SK-N-SH (cell line): Measurements from ENCODE around the gene HOXD10. TPM values are rescaled to one million over a fixed set of nuclear protein-coding genes. Genes with fewer than 3 reads are reported as not detected.
A peak's percentile ranks its signal among the peaks of the same experiment; 100 is the strongest.

ENCODE experiments used
- CTCF ChIA-PET: fragments of 300-600, 350-600 bp; formaldehyde crosslinking; extraction: SDS; loops from one replicate; lab custom pipeline; 2021; lab: Yijun Ruan, JAX
- POLR2A ChIA-PET: fragments of 350-600 bp; sonication (Branson Sonifier 250); formaldehyde crosslinking; extraction: SDS; loops from one replicate; lab custom pipeline; 2020; ENCODE audit warnings: antibody characterized with exemption, inconsistent platforms; lab: Yijun Ruan, JAX
- DNase-seq: peaks from one replicate; pipeline ENCODE4 v3.0.0; 2012
- H2AFZ ChIP-seq: fragments of 200-600 bp; sonication (generic); 2 replicates; pipeline ENCODE4 v1.8.1; 2016; ENCODE audit warnings: antibody characterized with exemption, mild to moderate bottlenecking, low read depth
- H3F3A ChIP-seq: fragments of 200-600 bp; sonication (generic); replicated peaks from 2 replicates; pipeline ENCODE3; 2016; ENCODE audit warnings: antibody characterized with exemption, mild to moderate bottlenecking; ENCODE audit not compliant: insufficient read depth
- H3K27ac ChIP-seq, 2 experiments: fragments of 200-500 bp in 1 of 2; fragments of 200-600 bp in 1 of 2; sonication (Bioruptor generic) in 1 of 2; sonication (generic), shearing (Covaris generic) in 1 of 2; 2 replicates each; pipeline versions ENCODE4 v1.5.1 to v1.6.1; 2014 to 2016; ENCODE audit warnings: low read depth in 2 of 2, inconsistent platforms in 1 of 2, low read length in 1 of 2, mild to moderate bottlenecking in 1 of 2, mixed read lengths in 1 of 2
- H3K27me3 ChIP-seq: fragments of 200-600 bp; sonication (generic), shearing (Covaris generic); 2 replicates; pipeline ENCODE4 v1.6.1; 2016; ENCODE audit warnings: mixed run types; ENCODE audit not compliant: insufficient read depth
- H3K36me3 ChIP-seq, 2 experiments: fragments of 200-500 bp in 1 of 2; fragments of 200-600 bp in 1 of 2; sonication (Bioruptor generic) in 1 of 2; sonication (generic) in 1 of 2; replicated peaks in 1 of 2; 2 replicates each; pipeline versions ENCODE3 to v1.5.1; 2014 to 2016; ENCODE audit warnings: low read length in 1 of 2, mild to moderate bottlenecking in 1 of 2; ENCODE audit not compliant: insufficient read depth in 2 of 2, control insufficient read depth in 1 of 2
- H3K4me1 ChIP-seq, 2 experiments: fragments of 200-500 bp in 1 of 2; fragments of 200-600 bp in 1 of 2; sonication (Bioruptor generic) in 1 of 2; sonication (generic), shearing (Covaris generic) in 1 of 2; 2 replicates each; pipeline versions ENCODE4 v1.5.1 to v1.6.1; 2014 to 2016; ENCODE audit warnings: low read depth in 1 of 2, low read length in 1 of 2, mixed run types in 1 of 2; ENCODE audit not compliant: insufficient read depth in 2 of 2, control insufficient read depth in 1 of 2
- H3K4me2 ChIP-seq: fragments of 200-600 bp; sonication (generic), shearing (Covaris generic); 2 replicates; pipeline ENCODE4 v1.6.1; 2017; ENCODE audit warnings: mixed run types
- H3K4me3 ChIP-seq, 2 experiments: fragments of 200-500 bp in 1 of 2; fragments of 200-600 bp in 1 of 2; sonication (Bioruptor generic) in 1 of 2; sonication (generic), shearing (Covaris generic) in 1 of 2; 2 replicates each; pipeline versions ENCODE4 v1.5.1 to v1.8.1; 2014 to 2016; ENCODE audit warnings: low read depth in 2 of 2, inconsistent platforms in 1 of 2, low read length in 1 of 2, mild to moderate bottlenecking in 1 of 2, mixed read lengths in 1 of 2, moderate library complexity in 1 of 2
- H3K79me2 ChIP-seq: fragments of 200-600 bp; sonication (generic); 2 replicates; pipeline ENCODE4 v1.8.1; 2017; ENCODE audit warnings: mild to moderate bottlenecking; ENCODE audit not compliant: insufficient read depth
- H3K9ac ChIP-seq: fragments of 200-600 bp; sonication (generic); 2 replicates; pipeline ENCODE4 v1.6.1; 2017; ENCODE audit warnings: mixed run types
- H3K9me2 ChIP-seq: fragments of 200-600 bp; sonication (generic); 2 replicates; pipeline ENCODE4 v1.6.1; 2017; ENCODE audit warnings: mixed run types
- H3K9me3 ChIP-seq: fragments of 200-600 bp; sonication (generic); 2 replicates; pipeline ENCODE4 v1.6.1; 2017; ENCODE audit warnings: mixed run types, mild to moderate bottlenecking, moderate library complexity
- H4K20me1 ChIP-seq: fragments of 200-600 bp; sonication (generic); 2 replicates; pipeline ENCODE4 v1.6.1; 2017; ENCODE audit warnings: mild to moderate bottlenecking, mixed run types; ENCODE audit not compliant: insufficient read depth
- CHD2 ChIP-seq: fragments of 150-350 bp; IDR thresholded peaks from 2 replicates; pipeline ENCODE4 v1.6.1; 2018; ENCODE audit warnings: low read length; ENCODE audit not compliant: partially characterized antibody
- MXI1 ChIP-seq: IDR thresholded peaks from 2 replicates; pipeline ENCODE4 v1.6.1; 2012; ENCODE audit warnings: mild to moderate bottlenecking, low read depth, low read length, improper control_type of control experiment
- NRF1 ChIP-seq: IDR thresholded peaks from 2 replicates; pipeline ENCODE4 v1.6.1; 2012; ENCODE audit warnings: low read depth, mild to moderate bottlenecking, low read length
- REST ChIP-seq: IDR thresholded peaks from 2 replicates; pipeline ENCODE4 v1.6.1; 2012; ENCODE audit warnings: mild to moderate bottlenecking, low read depth, low read length, moderate library complexity
- RXRA ChIP-seq: IDR thresholded peaks from 2 replicates; pipeline ENCODE4 v1.4.0; 2012; ENCODE audit warnings: low read depth, mild to moderate bottlenecking, borderline replicate concordance
- SIN3A ChIP-seq: IDR thresholded peaks from 2 replicates; pipeline ENCODE4 v1.6.1; 2012; ENCODE audit warnings: low read depth, mild to moderate bottlenecking, low read length, moderate library complexity, borderline replicate concordance
- TCF12 ChIP-seq: IDR thresholded peaks from 2 replicates; pipeline ENCODE4 v1.4.0; 2012
- WGBS: methylation state at CpG from one replicate; pipeline ENCODE4 v1.1.6; 2017; ENCODE audit warnings: low lambda C conversion rate; 5-methylcytosine and 5-hydroxymethylcytosine counted together
- polyA plus RNA-seq, 3 experiments: library from polyadenylated mRNA; depleted of rRNA; stranded (reverse); fragments of >200 nt; gene quantifications; 2 replicates each; pipeline ENCODE4 v1.2.3, GENCODE V29; 2012

HOXD10 gene
- polyA plus RNA-seq, 1 of the 3 experiments (the other 2 are of a cell fraction) = 0.10 TPM

GRCh38 chr2:176137252-176137580 lies 20.6 kb downstream of the HOXD10 start:
- Histone ChIP-seq H3K9me2 (no peaks in the 10 kb centered on the region), H3F3A (peaks cover 33% of the 10 kb centered on the region), H4K20me1 (no peaks in the 10 kb centered on the region), H3K4me1 (peaks cover 33 to 59% of the 10 kb centered on the region in 2 experiments), H3K4me2 (peak overlapping the region; percentile 96), H3K4me3 (peak overlapping the region; percentile 83 to 86), H3K79me2 (peaks cover 45% of the 10 kb centered on the region), H3K36me3 (no peaks in the 10 kb centered on the region), H2AFZ (peak overlapping the region; percentile 61; the same call in 1 of the 2 replicates), H3K9me3 (no peaks in the 10 kb centered on the region), H3K9ac (peak overlapping the region; percentile 94), H3K27me3 (no peaks in the 10 kb centered on the region), H3K27ac (peak overlapping the region; percentile 63 to 92)
- TF ChIP-seq RXRA = no peak
- peak; percentile 26 for TF ChIP-seq CHD2
- CTCF ChIA-PET = interaction anchor here (1.2 to 26.1 kb wide), 10 partner anchors 13 to 1011 kb away, joined by 3 to 1047 read pairs (median 52); partner anchors contain the start of genes HOXD3 and HOXD9
- DNase-seq = no peak
- 14% methylated on average over 1 of the region's 2 CpGs for WGBS
- POLR2A ChIA-PET = interaction anchor here (0.6 to 2.6 kb wide), 8 partner anchors 15 to 500 kb away, joined by 3 to 16 read pairs (median 8); partner anchors contain the start of genes HOXD3 and HOXD9

GRCh38 chr2:176137906-176138305 lies 21.3 kb downstream of the HOXD10 start:
- peak overlapping the region; percentile 83 to 86 for H3K4me3 ChIP-seq
- peak overlapping the region; percentile 94; the same call in 1 of the 2 replicates for H2AFZ ChIP-seq
- ChIA-PET CTCF (interaction anchor here (0.8 to 26.1 kb wide), 13 partner anchors 14 to 1011 kb away, joined by 3 to 1047 read pairs (median 26); partner anchors contain the start of genes HOXD3 and HOXD9), POLR2A (interaction anchor here (1.4 to 2.6 kb wide), 3 partner anchors 132 to 437 kb away, joined by 4 to 12 read pairs (median 11); partner anchors contain the start of gene MTX2)
- H3K79me2 ChIP-seq = peaks cover 45% of the 10 kb centered on the region
- H3K27me3 ChIP-seq = no peaks in the 10 kb centered on the region
- no peak for TF ChIP-seq TCF12
- TF ChIP-seq NRF1 = peak; percentile 43; the same call in 1 of the 2 replicates
- TF ChIP-seq MXI1 = 0 out of 2 replicates have a peak, but pooled peaks have one; percentile 14
- 0 out of 2 replicates have a peak, but pooled peaks have one; percentile 43 for TF ChIP-seq SIN3A
- no peak for TF ChIP-seq REST
- no peak for TF ChIP-seq RXRA
- DNase-seq = no peak
- peaks cover 31 to 55% of the 10 kb centered on the region in 2 experiments for H3K4me1 ChIP-seq
- no peaks in the 10 kb centered on the region for H3K9me3 ChIP-seq
- peak overlapping the region; percentile 94; the same call in 1 of the 2 replicates for H3K9ac ChIP-seq
- no peaks in the 10 kb centered on the region for H4K20me1 ChIP-seq
- WGBS = 42% methylated on average over 8 of the region's 8 CpGs
- H3K9me2 ChIP-seq = no peaks in the 10 kb centered on the region
- H3K27ac ChIP-seq = peak overlapping the region; percentile 63 to 92; a peak in 3 of 4 replicates
- peak overlapping the region; percentile 96 for H3K4me2 ChIP-seq
- H3F3A ChIP-seq = peaks cover 33% of the 10 kb centered on the region
- H3K36me3 ChIP-seq = no peaks in the 10 kb centered on the region
